Measurements from ENCODE around the gene CEP152.
A peak's percentile ranks its signal among the peaks of the same experiment; 100 is the strongest.
"Not testable (repeated sequence)": the region's sequence is repeated elsewhere in the genome, so short reads cannot be mapped to it uniquely, and the experiment has no call there.

CEP152 gene

DNA sequence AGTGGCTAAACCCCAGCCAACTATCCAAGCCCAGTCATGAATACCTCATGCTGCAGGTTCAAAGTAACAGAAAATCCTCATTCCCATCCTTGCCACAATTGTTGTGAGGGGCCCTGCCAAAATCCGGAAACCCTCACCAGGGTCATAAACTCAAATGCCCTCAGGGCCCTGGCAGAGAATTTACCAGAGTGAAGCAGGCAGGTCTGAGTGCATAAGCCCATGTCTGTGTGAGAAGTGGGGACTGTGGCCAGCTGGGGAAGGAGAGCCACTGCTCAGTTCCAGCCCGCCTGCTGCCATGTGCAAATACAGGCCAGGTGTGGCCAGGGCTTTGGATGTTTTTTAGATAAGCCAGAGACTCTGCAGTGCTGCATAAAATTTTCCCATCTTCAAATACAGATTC is 7.0 kb downstream of the CEP152 start:
- DNase-seq (ENCODE audit: low spot score) = no peak

DNA sequence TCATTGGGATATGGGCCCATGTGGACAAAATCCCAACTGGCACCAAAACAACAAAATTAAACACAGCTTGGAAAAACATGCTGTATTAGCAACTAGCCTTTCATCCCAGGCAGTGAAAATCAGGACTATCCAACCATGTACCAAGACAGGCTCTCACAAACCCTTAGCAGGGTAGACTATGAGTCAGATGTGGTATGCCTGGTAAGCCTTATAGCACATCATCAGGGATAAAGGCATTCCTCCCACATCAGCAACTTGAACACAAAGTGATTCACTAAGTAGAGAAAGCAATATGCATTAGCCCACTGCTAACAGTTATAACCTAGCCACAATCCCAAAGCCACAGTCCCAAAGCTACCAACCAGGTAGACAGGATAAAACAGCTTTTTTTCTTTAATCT is 8.0 kb downstream of the CEP152 start:
- no peak for DNase-seq (ENCODE audit: low spot score)

DNA sequence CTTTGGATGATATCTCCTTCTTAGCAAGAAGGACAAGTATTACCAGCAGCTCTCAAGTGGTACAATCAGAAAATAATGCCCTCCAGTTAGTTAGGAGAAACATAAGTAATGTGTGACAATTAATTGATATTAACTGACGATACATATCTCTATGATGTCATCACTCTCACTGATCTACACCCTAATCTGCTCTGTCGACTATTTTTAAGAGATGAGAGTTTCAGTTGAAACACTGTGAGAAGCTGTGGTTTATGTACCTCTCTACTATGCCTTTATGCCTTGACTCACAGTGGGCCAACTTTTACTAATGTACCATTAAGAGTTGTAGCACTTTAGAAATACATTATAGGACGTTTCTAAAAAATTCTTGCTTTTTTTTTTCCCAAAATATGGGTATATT is 8.6 kb downstream of the CEP152 start:
- DNase-seq (ENCODE audit: low spot score) = no peak

DNA sequence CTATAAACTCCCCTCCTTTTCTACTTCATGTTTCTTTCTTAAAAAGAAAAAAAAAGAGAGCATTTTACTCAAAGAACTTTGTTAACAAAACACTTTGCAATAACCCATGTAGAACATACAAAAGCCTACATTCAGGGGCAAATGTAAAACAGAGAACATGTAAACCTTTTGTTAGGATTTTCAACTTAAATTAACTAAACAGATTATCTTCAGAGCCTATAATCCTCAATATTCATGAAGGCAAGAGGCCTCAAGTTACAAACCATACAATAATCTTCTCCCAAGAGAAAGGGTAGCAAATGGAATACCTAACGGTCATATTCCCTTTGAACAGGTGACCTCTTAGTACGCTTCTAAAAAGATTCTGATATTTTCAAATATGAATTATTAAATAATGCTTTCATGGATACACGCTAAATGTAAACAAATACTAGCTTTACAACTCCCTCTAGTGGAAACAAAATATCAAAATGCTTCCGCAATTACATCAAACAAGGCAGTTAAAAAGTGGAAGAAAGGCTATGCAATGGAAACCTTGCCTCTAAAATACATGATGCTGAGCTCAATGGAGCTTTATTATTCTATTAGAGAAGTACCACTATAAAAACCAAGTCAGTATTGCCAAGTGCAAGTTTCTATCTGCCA is 9.9 kb downstream of the CEP152 start:
- peak; percentile 71 for DNase-seq (ENCODE audit: low spot score)

DNA sequence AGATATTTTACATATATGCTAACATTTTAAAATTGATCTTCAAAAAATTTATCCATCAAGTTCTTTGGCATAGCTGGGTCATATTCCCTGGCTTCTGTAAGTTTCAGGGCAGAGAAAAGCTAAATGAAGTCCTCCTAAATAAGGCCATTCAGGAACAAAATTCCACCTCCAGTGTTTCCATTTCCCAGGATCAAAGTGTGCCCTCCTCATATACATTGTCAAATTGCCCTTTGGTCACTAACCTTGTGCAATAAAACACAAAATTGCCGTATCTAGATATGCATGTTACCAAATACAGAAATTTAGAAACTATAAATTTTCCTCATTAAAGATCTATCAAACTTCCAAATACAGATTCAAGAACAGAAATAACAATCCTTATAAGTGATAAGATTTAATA is 10.6 kb downstream of the CEP152 start:
- DNase-seq (ENCODE audit: low spot score) = no peak

DNA sequence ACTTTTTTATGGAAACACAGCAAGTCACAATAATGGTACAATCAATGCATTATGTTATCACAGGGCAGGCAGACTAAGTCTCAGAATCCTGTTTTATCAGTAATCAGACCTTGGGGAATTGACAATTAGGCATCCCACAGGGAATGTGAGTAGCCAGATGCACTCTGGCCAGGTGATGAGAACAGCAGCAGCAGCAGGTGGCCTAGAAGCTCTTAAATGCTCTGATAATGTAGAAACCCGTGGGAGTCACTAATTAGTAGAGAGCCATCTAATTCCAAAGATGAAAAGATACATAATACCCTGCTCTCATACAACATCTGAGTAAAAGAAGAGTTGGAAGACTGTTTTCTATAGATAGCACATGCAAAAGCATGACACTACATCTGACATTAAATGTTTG is 12.6 kb downstream of the CEP152 start:
- DNase-seq (ENCODE audit: low spot score) = no peak

DNA sequence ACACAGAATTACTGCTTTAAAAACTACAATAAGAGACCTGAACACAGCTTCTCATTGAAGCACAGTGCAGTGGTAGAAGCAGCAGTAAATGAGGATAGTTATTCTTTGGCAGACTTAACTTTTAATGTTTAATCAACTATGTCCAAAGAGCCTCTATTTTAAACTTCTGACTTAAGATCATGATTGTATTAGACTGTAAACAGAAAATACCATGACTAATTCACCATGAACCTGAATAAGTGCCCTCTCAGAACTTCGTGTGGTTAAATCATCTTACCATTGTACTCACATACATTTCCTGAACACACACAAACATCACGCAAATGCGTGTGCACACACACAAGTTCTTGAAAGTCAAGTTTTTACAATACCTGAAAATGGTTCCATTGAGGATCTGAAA is 13.9 kb downstream of the CEP152 start:
- no peak for DNase-seq (ENCODE audit: low spot score)

DNA sequence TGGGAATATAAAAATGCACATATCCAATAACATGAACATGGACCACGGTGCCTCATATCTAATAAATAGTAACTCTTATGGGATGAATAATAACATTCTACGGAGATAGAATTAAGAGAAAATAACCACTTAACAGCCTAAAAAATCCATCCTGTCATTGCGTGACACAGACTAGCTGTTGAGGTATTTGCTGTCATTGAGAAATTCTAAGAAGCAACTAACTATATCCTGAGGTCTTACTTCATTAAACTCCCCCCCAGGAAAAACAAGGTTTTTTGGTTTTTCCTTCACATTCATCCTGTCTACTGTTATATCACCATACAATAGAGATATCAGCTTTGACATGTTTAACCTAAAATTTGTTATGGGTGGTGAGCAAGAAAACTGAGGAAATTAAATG is 14.3 kb downstream of the CEP152 start:
- no peak for DNase-seq (ENCODE audit: low spot score)

DNA sequence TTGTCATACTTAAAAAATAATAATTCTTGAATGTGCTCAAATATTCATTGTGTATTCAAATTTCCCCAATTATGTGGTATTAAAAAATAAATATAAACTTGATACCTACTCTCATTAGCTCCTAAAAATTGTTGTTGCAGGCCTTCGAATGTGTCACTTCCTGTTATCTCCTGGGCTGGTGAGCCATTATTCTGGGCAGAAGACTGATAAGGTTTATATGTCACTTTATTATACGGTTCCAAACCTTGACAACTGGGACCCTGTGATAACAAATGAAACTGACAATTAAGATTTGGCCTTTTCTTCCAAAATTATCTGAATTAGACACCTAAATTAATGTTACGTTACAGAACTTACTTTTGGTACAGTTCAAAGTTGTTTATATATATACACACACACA is 15.0 kb downstream of the CEP152 start:
- DNase-seq (ENCODE audit: low spot score) = peak; percentile 54

DNA sequence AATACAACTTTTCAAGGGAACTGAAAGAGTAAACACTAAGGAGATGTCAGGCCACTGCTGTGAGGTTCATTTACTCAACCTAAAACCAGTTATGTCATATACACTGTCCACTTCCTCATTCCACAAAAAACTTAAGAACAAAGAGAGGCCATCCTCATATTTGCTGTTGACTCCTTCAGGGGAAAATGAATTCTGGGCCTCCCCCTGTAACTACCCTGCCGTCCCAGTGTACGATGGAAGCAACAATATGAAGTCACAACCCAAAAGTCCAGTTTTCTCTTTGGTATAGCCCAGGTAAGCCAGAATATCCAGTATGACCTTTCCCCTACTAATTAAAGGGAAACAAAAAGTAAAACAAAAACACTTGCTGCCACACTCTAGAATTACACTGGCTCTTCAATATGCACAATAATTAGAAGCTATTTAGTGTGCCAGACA is 16.2 kb downstream of the CEP152 start:
- DNase-seq (ENCODE audit: low spot score) = no peak

DNA sequence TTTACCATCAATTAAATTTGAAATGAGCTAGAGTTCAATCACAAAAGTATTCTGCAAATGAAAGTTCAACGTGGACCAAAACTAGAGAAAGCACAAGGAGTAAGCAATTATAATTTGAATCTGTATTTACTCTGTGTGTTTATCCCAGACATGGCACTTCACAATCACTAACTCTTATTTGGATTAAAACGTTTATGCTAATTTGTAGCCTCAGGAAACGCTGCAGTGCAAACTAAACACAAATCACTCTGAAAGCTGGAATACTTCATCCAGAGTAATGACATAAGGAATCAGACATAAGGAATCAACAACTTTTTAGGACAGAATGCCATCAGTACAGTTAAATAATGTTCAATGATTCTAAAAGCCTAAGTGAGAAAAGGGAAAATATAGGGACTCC is 18.5 kb downstream of the CEP152 start:
- no peak for DNase-seq (ENCODE audit: low spot score)

DNA sequence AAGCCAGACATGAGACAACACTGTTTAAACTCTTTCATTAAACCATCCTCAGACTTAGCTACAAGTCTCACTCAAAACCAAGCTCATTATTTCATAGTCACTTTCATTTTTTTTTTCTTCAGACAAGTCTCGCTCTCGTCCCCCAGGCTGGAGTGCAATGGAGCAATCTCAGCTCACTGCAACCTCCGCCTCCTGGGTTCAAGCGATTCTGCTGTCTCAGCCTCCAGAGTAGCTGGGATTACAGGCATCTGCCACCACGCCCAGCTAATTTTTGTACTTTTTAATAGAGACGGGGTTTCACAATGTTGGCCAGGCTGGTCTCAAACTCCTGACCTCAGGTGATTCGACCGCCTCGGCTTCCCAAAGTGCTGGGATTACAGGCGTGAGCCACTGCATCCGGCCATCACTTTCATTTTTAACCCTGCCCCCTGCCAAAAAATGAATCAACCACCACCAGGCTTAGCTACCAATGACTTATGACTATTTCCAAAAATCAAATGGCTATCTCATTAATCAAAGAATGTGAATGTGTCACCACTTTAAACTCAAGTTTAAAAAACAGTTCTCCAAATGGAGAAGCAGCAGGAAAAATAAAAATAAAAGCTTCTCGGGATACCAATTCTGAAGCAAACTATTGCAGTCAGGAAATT is 20.3 kb downstream of the CEP152 start:
- not testable (repeated sequence) for DNase-seq (ENCODE audit: low spot score)

DNA sequence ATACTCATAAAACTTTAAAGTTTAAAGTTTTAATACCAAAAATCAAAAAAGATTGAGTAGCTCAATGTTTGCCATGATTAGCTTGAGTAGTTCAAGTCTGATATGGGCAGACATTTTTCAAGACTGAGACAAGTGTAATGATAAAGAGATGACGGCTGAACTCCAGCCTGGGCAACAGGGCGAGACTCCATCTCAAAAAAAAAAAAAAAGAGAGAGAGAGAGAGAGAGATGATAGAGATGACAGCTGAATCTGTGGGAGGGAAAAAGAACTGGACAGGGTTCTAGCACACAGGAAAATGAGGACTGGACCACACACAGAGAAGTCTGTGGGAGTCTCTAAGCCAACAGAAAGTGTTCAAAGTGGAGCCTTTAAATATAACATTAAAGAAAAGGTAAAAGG is 25.2 kb downstream of the CEP152 start:
- DNase-seq (ENCODE audit: low spot score) = no peak

DNA sequence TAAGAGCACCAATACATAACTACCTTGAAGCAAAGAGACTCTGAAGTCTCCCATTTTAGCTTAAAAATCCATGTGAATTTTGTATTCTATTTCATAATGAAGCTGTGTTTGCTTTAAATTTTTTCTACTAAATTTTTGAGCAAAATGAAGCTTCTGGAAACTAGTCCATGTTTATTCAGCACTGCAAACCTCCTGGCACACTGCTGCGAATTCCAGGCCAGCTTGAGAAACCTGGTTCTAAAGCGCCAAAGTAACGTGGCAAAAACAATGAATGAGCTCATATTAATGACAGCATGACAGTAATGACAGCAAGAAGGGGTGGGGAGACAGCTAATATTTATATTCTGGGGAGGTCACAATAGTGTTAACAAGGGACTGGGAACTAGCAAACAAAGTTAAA is 25.7 kb downstream of the CEP152 start:
- DNase-seq (ENCODE audit: low spot score) = no peak

DNA sequence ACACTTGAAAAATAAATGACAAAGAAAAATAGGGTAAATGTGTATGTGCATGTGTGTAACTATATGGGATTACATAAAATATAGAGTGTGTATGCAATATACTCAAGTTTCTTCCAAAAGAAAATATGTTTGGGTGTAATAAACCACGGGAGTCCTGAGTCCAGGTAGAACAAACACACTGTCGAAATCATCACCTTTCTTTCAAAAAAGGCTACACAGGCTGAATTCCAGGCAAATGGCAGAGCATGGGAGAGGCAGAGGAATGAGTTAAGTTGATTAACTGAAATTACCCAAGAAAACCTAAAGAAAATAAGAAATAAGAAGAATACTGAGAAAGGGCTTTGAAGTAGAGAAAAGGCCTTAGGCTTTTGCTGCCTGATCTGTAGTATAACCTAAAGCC is 26.1 kb downstream of the CEP152 start:
- DNase-seq (ENCODE audit: low spot score) = no peak

DNA sequence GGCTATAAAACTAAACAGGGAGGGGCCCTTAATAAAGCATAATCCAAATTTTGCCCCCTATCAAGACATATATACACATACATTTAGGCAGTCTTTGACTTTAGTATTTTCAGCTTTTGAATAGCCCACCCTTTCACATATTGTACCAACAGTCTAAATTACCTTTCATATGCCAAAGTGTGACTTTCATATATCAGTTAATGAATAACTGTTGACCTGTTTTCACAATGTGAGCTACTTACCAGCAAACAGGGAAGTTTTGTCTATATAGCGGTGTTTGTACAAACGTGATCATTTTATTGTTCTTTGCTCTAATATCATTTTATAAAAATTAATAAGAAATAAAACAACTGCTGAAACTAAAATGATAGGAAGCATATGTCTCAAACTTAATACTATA is 28.0 kb downstream of the CEP152 start:
- no peak for DNase-seq (ENCODE audit: low spot score)

DNA sequence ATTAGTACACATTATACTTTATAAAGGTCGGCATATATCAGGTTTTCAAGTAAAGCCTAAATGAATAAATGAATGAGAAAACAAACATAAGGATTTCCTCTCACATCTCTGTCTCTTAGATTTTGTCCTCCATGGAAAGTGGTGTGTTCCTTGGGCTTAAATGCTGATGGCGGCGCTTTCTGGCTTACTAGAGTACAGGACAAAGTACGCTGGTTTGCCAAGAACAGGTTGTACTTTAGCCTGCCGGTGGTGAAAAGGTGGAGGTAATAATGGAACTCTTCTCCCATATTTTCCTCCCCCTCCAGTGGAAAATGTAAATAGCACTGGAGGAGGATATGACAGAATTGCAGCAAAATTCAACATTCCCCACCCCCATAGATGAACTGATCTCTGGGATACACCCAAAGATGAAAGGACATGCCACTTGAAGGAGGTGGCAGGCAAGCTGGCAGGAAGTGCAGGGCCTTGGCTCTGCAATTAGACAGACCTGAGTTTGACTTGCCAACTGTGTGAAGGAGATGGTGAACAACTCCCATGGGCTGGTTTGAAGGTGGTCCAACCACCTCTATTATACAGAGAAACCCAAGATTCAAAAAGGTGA is 29.3 kb downstream of the CEP152 start:
- DNase-seq (ENCODE audit: low spot score) = no peak

DNA sequence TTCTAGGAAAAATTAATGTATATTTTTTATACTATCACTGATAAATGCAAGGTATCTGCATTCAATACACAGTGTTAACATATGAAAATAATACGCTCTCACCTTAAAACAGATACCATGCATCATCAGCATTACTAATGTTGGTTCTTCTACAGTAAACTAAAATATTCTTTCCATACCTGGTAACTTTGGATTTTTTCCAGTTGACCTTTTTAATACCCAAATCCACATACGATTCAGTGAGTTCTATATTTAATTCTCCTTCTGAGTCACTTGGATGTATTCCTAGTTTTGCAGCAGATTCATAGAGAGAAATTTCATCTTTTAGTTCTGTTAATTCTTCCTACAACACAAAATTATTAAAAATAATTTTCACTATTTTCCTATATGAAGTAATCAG is 29.9 kb downstream of the CEP152 start:
- no peak for DNase-seq (ENCODE audit: low spot score)

DNA sequence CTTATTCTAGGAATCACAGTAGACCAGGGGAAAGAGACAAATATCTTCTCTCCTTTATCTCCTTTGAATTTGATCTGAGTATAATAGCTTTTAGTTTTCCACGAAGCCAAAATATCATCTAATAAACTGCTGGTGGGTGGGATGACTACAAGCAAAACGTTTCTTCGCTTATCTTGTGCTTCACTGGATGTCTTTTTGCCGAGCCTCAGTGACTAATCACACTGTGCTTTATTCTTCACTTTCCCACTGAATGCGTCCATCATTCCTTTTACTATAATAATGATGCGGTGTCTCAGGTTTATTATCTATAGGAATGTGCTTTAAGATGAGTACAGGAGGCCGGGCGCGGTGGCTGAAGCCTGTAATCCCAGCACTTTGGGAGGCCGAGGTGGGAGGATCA is 32.5 kb downstream of the CEP152 start:
- no peak for DNase-seq (ENCODE audit: low spot score)

DNA sequence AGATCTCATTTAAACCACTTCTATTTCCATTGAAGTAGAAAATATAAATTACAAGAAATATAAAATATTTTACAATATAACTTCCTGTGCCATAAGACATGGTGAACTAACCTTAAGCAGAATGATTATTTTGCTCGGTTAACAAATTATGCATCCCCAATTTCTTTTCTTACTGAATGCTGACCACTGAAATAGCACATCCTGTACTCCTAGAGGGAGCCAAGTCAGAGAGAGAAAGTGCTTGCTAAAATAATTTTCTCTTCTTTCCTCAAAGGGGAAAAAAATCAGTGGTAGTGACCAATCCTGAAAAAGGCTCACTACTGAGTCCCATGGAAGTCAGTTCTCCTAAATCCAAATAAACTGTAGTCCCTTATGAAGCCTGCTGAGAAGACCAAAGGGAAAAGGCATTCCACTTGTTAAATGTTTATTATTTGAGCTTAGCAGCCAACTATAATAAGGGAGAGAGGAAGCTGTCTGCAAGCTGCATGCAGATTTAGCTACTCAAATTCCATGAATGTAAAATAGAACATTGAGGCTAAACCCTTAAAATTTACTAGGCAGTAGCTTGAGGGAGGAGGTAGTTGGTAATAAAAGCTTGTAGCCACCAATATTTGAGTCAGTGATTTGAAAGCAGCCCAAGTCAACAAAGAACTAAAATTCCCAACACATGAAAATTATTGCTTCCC is 33.1 kb downstream of the CEP152 start:
- no peak for DNase-seq (ENCODE audit: low spot score)

DNA sequence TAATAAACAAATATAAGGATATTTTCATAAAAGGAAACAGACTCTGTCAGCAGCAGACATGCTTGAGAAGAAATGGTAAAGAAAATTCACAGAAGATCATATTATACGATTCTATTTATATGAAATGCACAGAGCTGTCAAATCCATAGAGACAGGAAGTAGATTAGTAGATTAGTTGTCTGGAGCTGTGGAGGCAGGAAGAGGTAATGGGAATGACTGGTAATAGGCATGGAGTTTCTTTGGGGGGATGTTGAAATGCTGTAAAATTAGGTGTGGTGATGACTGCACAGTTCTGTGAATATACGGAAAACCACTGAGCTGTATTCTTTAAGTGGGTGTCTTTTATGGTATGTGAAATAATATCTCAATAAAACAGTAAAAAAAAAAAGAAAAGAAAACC is 35.3 kb downstream of the CEP152 start:
- DNase-seq (ENCODE audit: low spot score) = no peak

DNA sequence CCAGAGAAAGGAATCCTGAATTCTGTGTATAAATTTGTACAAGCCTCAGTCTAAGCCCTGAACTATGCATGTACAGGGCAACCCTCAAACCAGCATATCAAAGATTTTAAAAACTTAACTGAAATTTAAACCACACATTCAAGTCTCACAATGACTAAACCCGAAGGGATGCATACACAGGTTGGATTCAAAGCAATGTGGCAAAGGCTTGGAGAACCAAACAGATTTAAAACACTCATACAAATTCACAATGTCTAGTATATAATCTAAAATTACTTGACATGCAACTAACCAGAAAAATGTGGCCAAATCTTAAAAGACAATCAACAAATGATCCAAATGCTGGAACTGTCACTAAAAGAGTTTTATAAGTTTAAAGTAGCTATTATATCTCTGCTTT is 36.4 kb downstream of the CEP152 start:
- no peak for DNase-seq (ENCODE audit: low spot score)

DNA sequence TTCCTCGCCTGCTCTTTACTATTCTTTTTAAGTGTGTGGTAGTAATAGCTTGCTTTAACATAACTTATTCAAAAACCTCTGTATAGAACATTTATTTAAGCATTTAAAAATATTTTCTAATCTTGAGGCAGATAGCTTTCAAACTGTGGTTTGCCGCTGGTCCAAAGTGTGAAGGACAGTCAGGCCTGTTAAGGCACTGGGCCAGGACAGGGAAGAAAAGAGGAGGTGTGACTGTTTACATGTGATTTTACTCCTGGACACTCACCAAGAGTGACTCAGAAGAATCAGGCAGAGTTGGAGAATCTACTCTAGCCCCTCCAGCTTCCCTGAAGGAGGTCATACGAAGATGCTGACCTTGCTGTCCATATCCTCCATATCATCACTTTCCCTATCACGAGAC is 44.7 kb downstream of the CEP152 start:
- no peak for DNase-seq (ENCODE audit: low spot score)

All from hematopoietic multipotent progenitor cell treated with erythropoietin and hydrocortisone succinate and interleukin-3 and kit ligand, for 15 days (in vitro differentiated cells).